ENCODE data around the gene SPRR5. TPM values are rescaled to one million over a fixed set of nuclear protein-coding genes. Genes with fewer than 3 reads are reported as not detected.

Gene SPRR5
- total RNA-seq, 2 donors from 2014 or later, result not detected

Other genes starting within 250 kb of the SPRR5 start
- gene LCE2A, start 248.9 kb upstream of the SPRR5 start, total RNA-seq, result not detected
- not detected for gene LCE4A, start 239.0 kb upstream of the SPRR5 start, total RNA-seq
- not detected for gene KPRP, start 189.2 kb upstream of the SPRR5 start, total RNA-seq
- not detected for gene LCE1F, start 172.1 kb upstream of the SPRR5 start, total RNA-seq
- gene LCE1E, start 160.9 kb upstream of the SPRR5 start, total RNA-seq, result not detected
- gene LCE1D, start 150.5 kb upstream of the SPRR5 start, total RNA-seq, result not detected
- not detected for gene LCE1C, start 140.6 kb upstream of the SPRR5 start, total RNA-seq
- not detected for gene LCE1B, start 135.2 kb upstream of the SPRR5 start, total RNA-seq
- not detected for gene LCE1A, start 119.7 kb upstream of the SPRR5 start, total RNA-seq
- not detected for gene LCE6A, start 104.3 kb upstream of the SPRR5 start, total RNA-seq
- not detected for gene LCE7A, start 87.2 kb upstream of the SPRR5 start, total RNA-seq
- gene SMCP, start 68.9 kb upstream of the SPRR5 start, total RNA-seq, result not detected
- not detected for gene IVL, start 38.7 kb upstream of the SPRR5 start, total RNA-seq
- not detected for gene SPRR4, start 23.4 kb downstream of the SPRR5 start, total RNA-seq
- gene SPRR1A, start 36.9 kb downstream of the SPRR5 start, total RNA-seq, result not detected
- not detected for gene SPRR3, start 54.5 kb downstream of the SPRR5 start, total RNA-seq
- not detected for gene SPRR1B, start 84.0 kb downstream of the SPRR5 start, total RNA-seq
- not detected for gene SPRR2D, start 93.9 kb downstream of the SPRR5 start, total RNA-seq
- gene SPRR2A, start 110.3 kb downstream of the SPRR5 start, total RNA-seq, result not detected
- gene SPRR2B, start 124.4 kb downstream of the SPRR5 start, total RNA-seq, result not detected
- gene SPRR2E, start 147.3 kb downstream of the SPRR5 start, total RNA-seq, result not detected
- 1 to 10 TPM in 1 of 2 donors, not detected in 1; 2.8 TPM for gene SPRR2F, start 166.3 kb downstream of the SPRR5 start, total RNA-seq
- not detected for gene SPRR2G, start 203.7 kb downstream of the SPRR5 start, total RNA-seq

Data from right atrium auricular region (tissue), 2 donors.